H1 (cell line): Measurements from ENCODE around the gene TNS1.

ENCODE experiments used
- POLR2A ChIP-seq, 2 experiments: IDR thresholded peaks; 1 replicate in 1 of 2; 2 replicates in 1 of 2; pipeline ENCODE4 v1.6.1; 2011; ENCODE audit warnings: low read depth in 2 of 2, low read length in 2 of 2, mild to moderate bottlenecking in 2 of 2; ENCODE audit errors: control extremely low read depth in 1 of 2
- POLR2AphosphoS5 ChIP-seq: IDR thresholded peaks from 2 replicates; pipeline ENCODE4 v1.6.1; 2011; ENCODE audit warnings: low read depth, low read length
- RAD21 ChIP-seq, 2 experiments: IDR thresholded peaks in 1 of 2; conservative IDR thresholded peaks in 1 of 2; 2 replicates each; pipeline ENCODE4 v1.6.1; 2011; ENCODE audit warnings: low read depth in 2 of 2, low read length in 2 of 2, improper control_type of control experiment in 1 of 2, inconsistent platforms in 1 of 2, mild to moderate bottlenecking in 1 of 2, moderate library complexity in 1 of 2
- RBBP5 ChIP-seq: IDR thresholded peaks from 2 replicates; pipeline ENCODE4 v1.7.1; 2012; ENCODE audit warnings: low read depth, mild to moderate bottlenecking, inconsistent platforms, low read length, moderate library complexity, borderline replicate concordance
- RNF2 ChIP-seq: fragments of 200-900, 300-1000 bp; sonication (generic); IDR thresholded peaks from 2 replicates; pipeline ENCODE4 v1.7.1; 2016; ENCODE audit warnings: borderline replicate concordance, low read depth, mild to moderate bottlenecking, antibody characterized with exemption, low read length; ENCODE audit not compliant: poor library complexity, severe bottlenecking; ENCODE audit errors: missing control alignments
- SP1 ChIP-seq: IDR thresholded peaks from 2 replicates; pipeline ENCODE4 v1.6.1; 2011; ENCODE audit warnings: low read depth, low read length
- TAF1 ChIP-seq: IDR thresholded peaks from 2 replicates; pipeline ENCODE4 v1.6.1; 2011; ENCODE audit warnings: mild to moderate bottlenecking, low read depth, low read length
- USF2 ChIP-seq: IDR thresholded peaks from 2 replicates; pipeline ENCODE4 v1.6.1; 2011; ENCODE audit warnings: low read length, improper control_type of control experiment
- YY1 ChIP-seq: IDR thresholded peaks from 2 replicates; pipeline ENCODE4 v1.6.1; 2011; ENCODE audit warnings: low read depth, mild to moderate bottlenecking, low read length

GRCh38 chr2:217795067-217795466 is 207.7 kb downstream of the TNS1 start:
- no peak for TF ChIP-seq RNF2
- TF ChIP-seq YY1 = no peak
- TF ChIP-seq SP1 = no peak
- no peak for TF ChIP-seq RAD21 (IDR thresholded peaks at IDR 0.05 in 1 of 2, conservative IDR thresholded peaks at IDR 0.05 in 1 of 2; ENCODE audit: low read depth in 2 of 2, low read length in 2 of 2)
- no peak for TF ChIP-seq POLR2A (IDR thresholded peaks at IDR 0.05; ENCODE audit: control extremely low read depth in 1 of 2, low read depth in 2 of 2, low read length in 2 of 2)
- TF ChIP-seq USF2 = no peak
- no peak for TF ChIP-seq TAF1
- TF ChIP-seq RBBP5 = no peak
- TF ChIP-seq POLR2AphosphoS5 = no peak
